HG02763 (cell line): ENCODE measurements around the gene MYO1F.
"Not testable (repeated sequence)": the region's sequence is repeated elsewhere in the genome, so short reads cannot be mapped to it uniquely, and the experiment has no call there.

Source experiments
- ATAC-seq: cut with Tn5 transposase; IDR thresholded peaks from one replicate; pipeline ENCODE4 v1.9.1; 2021; ENCODE audit warnings: mild to moderate bottlenecking, moderate library complexity; ENCODE audit not compliant: unreplicated experiment

Gene MYO1F

DNA sequence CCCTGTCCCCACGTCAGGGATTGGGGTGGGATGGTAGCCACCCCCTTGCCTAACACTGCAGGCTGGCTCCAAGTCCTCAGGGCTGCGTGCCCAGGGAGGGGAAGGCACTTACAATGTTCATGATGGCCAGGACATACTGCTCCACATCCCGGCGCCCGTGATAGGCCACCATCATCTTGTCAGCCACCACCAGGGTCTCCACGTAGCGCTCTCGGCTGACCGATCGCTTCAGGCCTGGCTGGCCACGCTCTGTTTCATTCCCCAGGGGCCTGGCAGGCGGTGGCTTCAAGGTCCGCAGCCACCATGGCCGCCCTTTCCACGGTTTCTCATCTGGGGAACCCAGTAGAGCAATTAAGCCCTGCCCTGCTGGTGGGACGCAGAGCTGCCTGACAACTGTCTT lies 23.6 kb upstream of the MYO1F start:
- ATAC-seq: no peak

DNA sequence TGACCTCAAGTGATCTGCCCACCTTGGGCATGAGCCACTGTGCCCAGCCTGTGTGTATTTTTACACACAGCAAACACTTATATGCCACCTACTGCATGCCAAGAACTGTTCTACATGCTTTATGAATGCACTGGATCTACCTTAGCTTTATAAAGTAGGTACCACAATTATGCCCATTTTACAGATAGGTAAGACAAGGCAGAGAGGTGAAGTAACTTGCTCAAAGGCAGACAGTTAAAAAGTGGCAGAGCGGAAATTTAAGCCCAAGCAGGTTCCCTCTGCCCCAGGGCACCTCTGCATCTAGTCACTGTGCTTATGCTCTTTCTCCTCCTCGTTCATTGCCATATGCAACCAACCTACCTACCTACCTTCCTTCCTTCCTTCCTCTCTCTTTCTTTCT lies 22.8 kb upstream of the MYO1F start:
- no peak for ATAC-seq

- no peak for ATAC-seq
Observed at GRCh38 chr19:8596168-8596567, 18.9 kb upstream of the MYO1F start.

DNA sequence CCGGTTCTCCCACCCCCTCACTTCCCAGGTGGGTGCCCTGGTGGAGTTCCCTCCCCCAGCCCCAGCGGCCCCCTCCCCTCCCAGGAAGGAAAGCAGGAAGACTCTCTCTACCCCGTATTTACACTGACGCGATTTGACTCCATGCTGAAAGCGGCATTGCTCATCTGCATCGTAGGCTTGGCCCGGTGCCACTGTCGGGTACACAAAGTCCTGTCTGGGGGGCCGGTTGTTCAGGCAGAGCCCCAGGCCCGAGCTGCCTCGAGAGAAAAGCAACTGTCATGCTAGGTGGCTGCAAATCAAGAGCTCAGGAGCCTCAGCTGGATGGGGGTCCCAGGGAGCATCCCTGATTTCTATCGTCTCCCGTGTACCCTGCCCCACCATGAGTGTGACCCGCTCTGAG lies 18.4 kb upstream of the MYO1F start:
- no peak for ATAC-seq

GRCh38 chr19:8593931-8594330 lies 16.7 kb upstream of the MYO1F start:
- no peak for ATAC-seq

GRCh38 chr19:8592231-8593009 lies 15.2 kb upstream of the MYO1F start:
- ATAC-seq: no peak

GRCh38 chr19:8589177-8589714 lies 12.0 kb upstream of the MYO1F start:
- ATAC-seq: no peak

DNA sequence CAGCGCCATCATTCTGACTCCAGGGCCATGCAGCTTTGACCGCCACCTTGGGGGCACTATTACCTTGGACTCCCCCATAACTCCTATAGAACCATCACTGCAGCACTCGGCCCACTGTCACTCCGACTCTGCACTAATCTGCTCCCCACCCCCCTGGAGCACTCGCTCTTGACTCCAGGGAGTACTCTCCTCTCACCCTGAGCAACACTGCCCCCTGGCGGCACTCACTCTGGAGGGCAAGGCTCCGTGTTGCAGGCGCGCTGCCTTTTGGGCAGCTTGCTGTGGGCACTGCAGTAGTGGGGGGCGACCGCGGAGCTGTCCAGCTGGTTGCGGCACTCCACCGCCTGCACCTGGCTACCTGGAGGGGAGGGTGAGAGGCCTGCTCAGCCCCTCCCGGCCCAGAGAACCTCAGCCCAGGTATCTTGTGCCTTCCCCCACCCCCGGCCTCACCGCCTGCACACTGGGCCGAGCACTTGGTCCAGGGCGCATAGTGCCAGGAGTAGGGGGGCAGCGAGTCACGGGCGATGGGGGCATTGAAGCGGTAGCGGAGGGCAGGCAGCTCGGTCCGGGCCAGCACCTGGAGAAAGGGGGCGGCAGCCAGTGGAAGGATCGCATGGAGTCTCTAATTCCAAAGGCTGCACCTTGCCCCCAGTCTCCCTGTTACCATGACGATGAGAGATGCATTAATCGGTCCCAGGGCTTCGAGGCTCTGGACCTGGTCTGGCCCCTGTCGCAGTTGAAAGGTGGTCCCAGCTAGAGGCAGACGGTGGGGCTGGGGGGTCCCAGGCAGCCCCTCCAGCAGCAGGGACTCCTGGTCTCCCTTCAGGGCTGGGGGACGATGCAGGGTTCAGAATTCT lies 8.9 kb upstream of the MYO1F start:
- no peak for ATAC-seq

DNA sequence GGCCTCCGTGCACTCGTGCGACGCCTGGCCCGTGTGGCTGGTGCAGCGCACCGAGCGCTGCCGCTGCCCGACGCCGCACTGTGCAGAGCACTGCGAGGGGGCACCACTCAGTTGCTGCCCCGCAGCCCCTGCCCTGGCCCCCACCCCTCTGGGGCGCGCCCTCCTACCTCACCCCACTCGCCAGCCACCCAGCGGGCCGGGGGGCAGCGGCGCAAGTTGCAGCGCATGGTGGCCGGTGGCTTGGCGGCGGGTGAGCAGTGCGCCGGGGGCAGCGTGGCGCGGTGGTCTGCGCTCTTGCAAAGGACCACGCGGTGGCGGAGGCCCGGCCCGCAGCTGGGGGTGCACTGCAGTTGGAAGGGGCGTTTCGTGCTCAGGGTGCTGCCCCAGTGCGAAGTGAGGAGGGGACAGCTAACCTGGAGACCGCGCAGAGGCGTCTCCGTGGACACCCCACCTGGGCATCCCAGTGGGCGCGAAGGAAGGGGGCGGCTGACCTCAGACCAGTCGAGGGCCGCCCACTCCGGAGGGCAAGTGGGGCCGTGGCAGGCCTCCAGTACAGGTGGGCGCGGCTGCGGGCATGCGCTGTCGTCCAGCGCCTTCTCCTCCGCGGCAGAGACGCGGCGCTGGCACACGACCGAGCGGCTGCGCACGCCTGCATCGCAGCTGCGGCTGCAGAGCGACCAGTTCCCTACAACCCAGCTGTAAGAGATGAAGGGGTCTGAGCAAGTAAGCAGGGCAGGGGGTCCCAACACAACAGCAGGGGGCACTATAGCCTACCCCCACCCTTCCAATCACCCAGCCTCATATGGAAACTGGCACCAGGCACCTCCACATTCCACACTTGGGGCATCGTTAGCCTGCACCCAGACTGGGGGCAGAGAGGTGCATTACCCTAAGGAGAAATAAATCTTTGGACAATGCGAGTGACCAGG lies 8.0 kb upstream of the MYO1F start:
- ATAC-seq: no peak

DNA sequence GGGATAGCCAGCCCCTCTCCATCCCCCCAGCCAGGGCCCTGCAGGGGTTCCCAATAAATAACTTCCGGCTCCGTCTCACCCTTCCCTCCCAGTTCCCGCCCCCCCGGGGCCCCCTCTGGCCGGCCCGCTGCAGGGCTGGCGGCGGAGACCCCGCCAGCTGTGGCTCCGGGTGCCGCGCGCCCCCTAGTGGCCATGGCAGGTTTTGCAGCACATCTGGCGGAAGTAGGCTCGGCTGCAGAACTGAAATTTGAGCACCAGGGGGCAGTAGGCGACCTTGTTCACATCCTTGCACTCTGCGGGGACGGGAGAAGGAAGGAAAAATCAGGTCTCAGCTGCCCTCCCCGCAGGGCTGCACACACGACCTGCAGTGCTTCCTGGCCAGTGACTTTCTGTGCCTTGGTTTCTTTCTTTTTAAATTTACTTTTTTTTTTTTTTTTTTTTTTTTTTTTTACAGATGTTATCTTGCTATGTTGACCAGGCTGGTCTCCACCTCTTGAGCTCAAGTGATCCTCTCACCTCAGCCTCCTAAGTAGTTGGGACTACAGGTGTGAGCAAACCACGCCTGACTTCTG lies 3.6 kb upstream of the MYO1F start:
- ATAC-seq: no peak

DNA sequence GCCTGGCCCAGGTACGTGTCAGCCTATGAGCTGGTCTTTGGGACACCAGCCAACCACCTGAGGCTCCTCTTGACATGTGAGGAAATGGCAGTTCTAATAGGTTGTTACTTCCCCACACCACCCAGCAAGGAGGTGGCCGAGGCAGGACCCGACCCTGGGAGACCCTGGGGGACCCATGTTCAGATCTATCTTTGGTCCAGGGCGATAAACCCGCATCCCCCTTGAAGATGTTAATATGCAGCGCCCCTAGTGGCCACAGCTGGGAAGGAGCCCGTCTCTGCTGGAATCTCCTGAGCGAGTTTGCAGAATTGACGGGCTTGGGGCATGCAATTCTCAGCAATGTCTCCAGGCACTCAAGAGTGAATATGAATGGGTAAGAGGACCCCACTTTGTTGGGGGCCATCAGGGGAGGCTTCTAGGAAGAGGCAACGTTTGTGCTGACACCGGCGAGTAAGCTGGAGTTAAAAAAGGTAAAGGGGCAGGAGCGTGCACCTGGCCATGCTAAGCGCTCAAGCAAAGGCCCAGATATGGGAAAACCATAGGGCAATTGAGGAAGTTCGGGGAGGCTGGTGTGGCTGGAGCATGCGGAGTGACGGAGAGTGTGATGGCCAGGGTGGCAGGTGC lies 1.5 kb upstream of the MYO1F start:
- ATAC-seq: no peak

- ATAC-seq: no peak
Observed at GRCh38 chr19:8577741-8578140, 499 bp upstream of the MYO1F start.

- ATAC-seq: no peak
Observed at GRCh38 chr19:8576273-8576993, 809 bp downstream of the MYO1F start.

DNA sequence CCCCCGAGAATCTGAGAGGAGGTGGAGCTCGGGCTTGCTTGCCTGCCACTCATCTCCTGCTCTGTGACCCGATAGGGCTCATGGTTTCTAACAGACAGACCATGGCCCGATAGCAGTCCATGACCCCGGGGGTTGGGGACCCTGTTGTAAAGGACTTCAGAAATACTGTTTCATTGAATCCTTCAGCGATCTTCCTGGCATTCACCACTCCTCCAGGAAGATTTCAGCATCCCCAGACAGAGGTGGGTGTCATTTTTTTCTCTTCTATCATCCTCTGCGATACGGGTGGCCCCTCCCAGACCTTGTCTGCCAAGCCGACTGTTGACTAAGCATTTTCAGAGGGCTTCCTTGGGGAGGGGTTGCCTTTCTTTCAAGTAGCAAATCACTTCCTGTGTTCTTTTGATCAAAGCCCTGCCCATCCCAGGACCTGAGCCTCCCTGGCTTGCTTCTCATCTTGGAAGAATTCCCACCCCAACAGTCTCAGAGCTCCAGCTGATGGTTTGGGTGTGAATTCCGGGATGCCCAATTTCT lies 1.7 kb downstream of the MYO1F start:
- no peak for ATAC-seq

- not testable (repeated sequence) for ATAC-seq
Observed at GRCh38 chr19:8574619-8574922, 2.7 kb downstream of the MYO1F start.

- ATAC-seq: no peak
Observed at GRCh38 chr19:8573316-8573715, 3.9 kb downstream of the MYO1F start.

DNA sequence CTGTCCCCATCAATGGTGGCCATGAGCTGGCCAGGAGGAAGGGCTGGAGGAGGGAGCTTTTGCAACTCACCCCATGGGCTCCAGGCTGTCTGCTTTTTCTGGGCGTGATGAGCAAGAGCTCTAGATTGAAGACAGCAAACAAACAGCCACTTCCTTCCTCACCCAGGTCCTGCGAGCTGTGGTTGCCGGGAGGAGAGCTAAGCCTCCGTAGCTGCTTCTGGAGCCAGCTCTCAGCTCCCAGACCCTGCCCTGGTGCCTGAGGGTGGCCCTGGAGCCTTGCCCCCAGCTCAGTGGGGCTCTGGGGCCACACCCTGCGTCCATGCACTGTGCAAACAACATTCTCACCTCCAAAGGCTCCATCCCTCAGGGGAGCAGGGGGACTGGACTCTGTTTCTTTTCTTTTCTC lies 6.2 kb downstream of the MYO1F start:
- ATAC-seq: no peak

DNA sequence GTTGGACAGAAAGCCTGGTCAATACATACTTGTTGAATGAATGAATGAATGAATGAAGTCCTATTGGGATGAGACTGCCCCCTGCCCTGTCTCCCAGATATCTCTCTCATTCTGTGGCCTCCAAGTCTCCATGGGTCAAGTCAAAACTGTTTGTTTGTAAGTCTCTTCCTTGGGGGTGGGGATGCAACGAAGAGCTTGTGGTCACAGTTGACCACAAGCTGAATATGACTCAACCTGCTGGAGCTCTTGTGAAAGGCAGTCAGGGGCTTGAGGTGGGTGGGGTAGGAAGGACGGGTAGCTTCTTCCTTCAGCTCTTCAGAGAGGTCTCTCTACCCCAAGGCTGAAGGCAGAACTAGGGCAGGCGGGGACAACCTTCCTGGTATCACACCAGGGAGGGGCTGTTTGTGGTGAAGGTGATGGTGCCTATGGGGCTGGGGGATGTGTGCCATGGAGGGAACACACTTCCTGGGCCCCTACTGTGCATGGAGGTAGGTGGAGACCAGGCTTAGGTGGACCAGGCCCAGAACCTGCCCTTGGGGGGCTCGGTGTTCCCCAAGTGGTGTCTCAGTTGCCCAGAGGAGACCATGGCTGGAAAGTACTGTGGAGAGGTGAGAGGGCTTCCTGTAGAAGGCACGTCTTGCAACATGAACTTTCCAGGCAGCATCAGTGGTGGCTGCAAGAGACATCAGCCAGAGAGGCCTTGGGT lies 8.0 kb downstream of the MYO1F start:
- peak; percentile 57 for ATAC-seq
